HEK293 (cell line): ENCODE results near the gene VKORC1.

ENCODE experiments used
- CTCF ChIA-PET: fragments of 350-600 bp; formaldehyde crosslinking; extraction: SDS; loops from one replicate; lab custom pipeline; 2021; ENCODE audit warnings: antibody characterized with exemption; lab: Yijun Ruan, JAX
- POLR2A ChIA-PET: fragments of 300-600 bp; formaldehyde crosslinking; extraction: SDS; loops from one replicate; lab custom pipeline; 2020; ENCODE audit warnings: antibody characterized with exemption, inconsistent platforms; lab: Yijun Ruan, JAX
- H3K27ac ChIP-seq: fragments of 200-500 bp; sonication (Bioruptor generic); 2 replicates; pipeline ENCODE4 v1.5.1; 2014; ENCODE audit warnings: low read depth, low read length, control low read depth, inconsistent platforms; ENCODE audit errors: extremely low read depth
- H3K36me3 ChIP-seq, 2 experiments: fragments of 200-500 bp in 1 of 2; sonication (Bioruptor generic) in 1 of 2; 1 replicate in 1 of 2; 2 replicates in 1 of 2; pipeline ENCODE4 v1.5.1; 2014 to 2017; ENCODE audit warnings: inconsistent platforms in 2 of 2, low read length in 2 of 2; ENCODE audit not compliant: control insufficient read depth in 2 of 2, insufficient read depth in 1 of 2
- H3K4me1 ChIP-seq: fragments of 200-500 bp; sonication (Bioruptor generic); 2 replicates; pipeline ENCODE4 v1.5.1; 2014; ENCODE audit warnings: mild to moderate bottlenecking, low read length, inconsistent platforms; ENCODE audit not compliant: control insufficient read depth, insufficient read depth
- H3K4me3 ChIP-seq: 2 replicates; pipeline ENCODE4 v1.5.1; 2011; ENCODE audit warnings: low read depth, mild to moderate bottlenecking, control low read depth, low read length, moderate library complexity
- H3K9me3 ChIP-seq: fragments of 200-500 bp; sonication (Bioruptor generic); 2 replicates; pipeline ENCODE4 v1.5.1; 2014; ENCODE audit warnings: low read depth, low read length, inconsistent platforms; ENCODE audit not compliant: control insufficient read depth, insufficient read depth
- BCL11A ChIP-seq: fragments of 450-650 bp; formaldehyde crosslinking; IDR thresholded peaks from 2 replicates; pipeline ENCODE4 v1.5.1; 2016; ENCODE audit warnings: low read depth, missing biosample characterization, missing genetic modification characterization
- CTCF ChIP-seq: fragments of 450-650 bp; formaldehyde crosslinking; IDR thresholded peaks from 2 replicates; pipeline ENCODE4 v1.5.1; 2016; ENCODE audit warnings: missing biosample characterization, missing genetic modification characterization
- HIC1 ChIP-seq: fragments of 450-650 bp; formaldehyde crosslinking; IDR thresholded peaks from 2 replicates; pipeline ENCODE4 v1.5.1; 2016; ENCODE audit warnings: missing biosample characterization, missing genetic modification characterization
- KLF9 ChIP-seq: fragments of 450-650 bp; formaldehyde crosslinking; IDR thresholded peaks from 2 replicates; pipeline ENCODE4 v1.5.1; 2016; ENCODE audit warnings: missing biosample characterization, missing genetic modification characterization, low read depth
- MEIS1 ChIP-seq: sonication (generic); formaldehyde crosslinking; IDR thresholded peaks from 2 replicates; pipeline ENCODE4 v1.8.1; 2022; ENCODE audit warnings: missing genetic modification reagents, mild to moderate bottlenecking, borderline replicate concordance
- MZF1 ChIP-seq: fragments of 450-650 bp; formaldehyde crosslinking; IDR thresholded peaks from 2 replicates; pipeline ENCODE4 v1.5.1; 2017; ENCODE audit warnings: missing biosample characterization, missing genetic modification characterization, borderline replicate concordance
- RBAK ChIP-seq: fragments of 450-650 bp; formaldehyde crosslinking; IDR thresholded peaks from 2 replicates; pipeline ENCODE4 v1.5.1; 2016; ENCODE audit warnings: missing biosample characterization, missing genetic modification characterization
- SP7 ChIP-seq: fragments of 450-650 bp; formaldehyde crosslinking; IDR thresholded peaks from 2 replicates; pipeline ENCODE4 v1.5.1; 2016; ENCODE audit warnings: missing biosample characterization, missing genetic modification characterization
- ZBTB21 ChIP-seq: fragments of 450-650 bp; formaldehyde crosslinking; IDR thresholded peaks from 2 replicates; pipeline ENCODE4 v1.5.1; 2017; ENCODE audit warnings: missing biosample characterization, missing genetic modification characterization
- ZNF138 ChIP-seq: fragments of 450-650 bp; formaldehyde crosslinking; IDR thresholded peaks from 2 replicates; pipeline ENCODE4 v1.5.1; 2016; ENCODE audit warnings: missing biosample characterization, missing genetic modification characterization, borderline replicate concordance
- ZNF16 ChIP-seq: fragments of 450-650 bp; formaldehyde crosslinking; IDR thresholded peaks from 2 replicates; pipeline ENCODE4 v1.5.1; 2016; ENCODE audit warnings: low read depth, missing biosample characterization, missing genetic modification characterization
- ZNF2 ChIP-seq: fragments of 450-650 bp; formaldehyde crosslinking; IDR thresholded peaks from 2 replicates; pipeline ENCODE4 v1.5.1; 2016; ENCODE audit warnings: missing biosample characterization, missing genetic modification characterization
- ZNF335 ChIP-seq: fragments of 450-650 bp; formaldehyde crosslinking; conservative IDR thresholded peaks from 2 replicates; pipeline ENCODE4 v1.5.1; 2016; ENCODE audit warnings: missing biosample characterization, missing genetic modification characterization
- ZNF391 ChIP-seq: fragments of 450-650 bp; formaldehyde crosslinking; IDR thresholded peaks from 2 replicates; pipeline ENCODE4 v1.5.1; 2016; ENCODE audit warnings: low read depth, missing biosample characterization, missing genetic modification characterization, borderline replicate concordance
- ZNF398 ChIP-seq: fragments of 450-650 bp; formaldehyde crosslinking; IDR thresholded peaks from 2 replicates; pipeline ENCODE4 v1.5.1; 2017; ENCODE audit warnings: missing biosample characterization, missing genetic modification characterization
- ZNF48 ChIP-seq: fragments of 450-650 bp; formaldehyde crosslinking; IDR thresholded peaks from 2 replicates; pipeline ENCODE4 v1.5.1; 2016; ENCODE audit warnings: missing biosample characterization, missing genetic modification characterization
- ZNF548 ChIP-seq: fragments of 450-650 bp; formaldehyde crosslinking; IDR thresholded peaks from 2 replicates; pipeline ENCODE4 v1.5.1; 2016; ENCODE audit warnings: missing biosample characterization, missing genetic modification characterization
- ZNF596 ChIP-seq: fragments of 450-650 bp; IDR thresholded peaks from 2 replicates; pipeline ENCODE4 v1.5.0; 2018; ENCODE audit warnings: missing biosample characterization, mild to moderate bottlenecking, missing genetic modification characterization, moderate library complexity
- ZNF654 ChIP-seq: fragments of 450-650 bp; formaldehyde crosslinking; IDR thresholded peaks from 2 replicates; pipeline ENCODE4 v1.5.1; 2016; ENCODE audit warnings: low read depth, missing biosample characterization, missing genetic modification characterization
- ZNF776 ChIP-seq: fragments of 450-650 bp; formaldehyde crosslinking; IDR thresholded peaks from 2 replicates; pipeline ENCODE4 v1.5.0; 2017; ENCODE audit warnings: missing biosample characterization, missing genetic modification characterization, borderline replicate concordance

VKORC1 gene

GRCh38 chr16:31077024-31077423 lies 17.6 kb downstream of the VKORC1 start:
- Histone ChIP-seq H3K4me3 (no peak overlapping the region), H3K36me3 (peaks cover 0 to 61% of the 10 kb centered on the region in 2 experiments; a peak in 1 of 3 replicates), H3K27ac (no peak overlapping the region), H3K9me3 (no peaks in the 10 kb centered on the region), H3K4me1 (no peaks in the 10 kb centered on the region)
- POLR2A ChIA-PET, result interaction anchor here (0.6 to 1.9 kb wide), 4 partner anchors 12 to 41 kb away, joined by 3 to 7 read pairs (median 4); partner anchors contain the start of genes KAT8 and PRSS53
- CTCF ChIA-PET, result no interaction called here
- no peak for TF ChIP-seq RBAK (tag by site-specific recombination)
- no peak for TF ChIP-seq BCL11A (tag by site-specific recombination)
- TF ChIP-seq ZNF138 (tag by site-specific recombination), result no peak
- TF ChIP-seq ZNF548, result no peak
- TF ChIP-seq ZNF48, result no peak
- no peak for TF ChIP-seq MZF1

GRCh38 chr16:31076319-31076718 lies 18.3 kb downstream of the VKORC1 start:
- peaks cover 0 to 57% of the 10 kb centered on the region in 2 experiments; a peak in 1 of 3 replicates for H3K36me3 ChIP-seq
- H3K4me1 ChIP-seq, result no peaks in the 10 kb centered on the region
- no peak overlapping the region for H3K4me3 ChIP-seq
- no peak for TF ChIP-seq HIC1 (tag by site-specific recombination)
- TF ChIP-seq KLF9 (tag by site-specific recombination), result peak; percentile 50; the same call in 1 of the 2 replicates
- TF ChIP-seq ZNF391 (tag by site-specific recombination), result no peak
- no peak for TF ChIP-seq ZNF2 (tag by site-specific recombination)
- TF ChIP-seq SP7, result no peak
- H3K9me3 ChIP-seq, result no peaks in the 10 kb centered on the region
- H3K27ac ChIP-seq, result no peak overlapping the region
- CTCF ChIA-PET, result no interaction called here
- POLR2A ChIA-PET, result interaction anchor here (1.2 to 1.9 kb wide), 2 partner anchors 8 to 41 kb away, joined by 3 to 7 read pairs; partner anchors contain the start of gene KAT8

- H3K27ac ChIP-seq, result peak overlapping the region; percentile 58
- no peaks in the 10 kb centered on the region for H3K9me3 ChIP-seq
- peaks cover 0 to 42% of the 10 kb centered on the region in 2 experiments; a peak in 1 of 3 replicates for H3K36me3 ChIP-seq
- ChIA-PET CTCF (interaction anchor here (1.2 kb wide), 1 partner anchor 89 kb away, joined by 4 read pairs; the partner anchor contains the start of gene HSD3B7), POLR2A (interaction anchor here (1.2 to 3.9 kb wide), 9 partner anchors 11 to 385 kb away, joined by 3 to 52 read pairs (median 13); partner anchors contain the start of genes ARMC5, FUS, HSD3B7 and KAT8)
- no peaks in the 10 kb centered on the region for H3K4me1 ChIP-seq
- H3K4me3 ChIP-seq, result peak overlapping the region; percentile 93
- TF ChIP-seq ZBTB21 (no peak), ZNF776 (peak; percentile 48; the same call in 1 of the 2 replicates), ZNF654 (tag by site-specific recombination) (no peak), ZNF596 (tag by site-specific recombination) (no peak), ZNF16 (no peak), MEIS1 (CRISPR knock-in tag) (no peak), CTCF (tag by site-specific recombination) (0 out of 2 replicates have a peak, but pooled peaks have one; percentile 47), ZNF398 (tag by site-specific recombination) (no peak; the same call in 1 of the 2 replicates), ZNF335 (tag by site-specific recombination) (peak; percentile 27)
Observed at GRCh38 chr16:31074814-31075183, 19.8 kb downstream of the VKORC1 start.
